ENCODE results near the gene SPAG7. TPM values are rescaled to one million over a fixed set of nuclear protein-coding genes. Genes with fewer than 3 reads are reported as not detected.
A peak's percentile ranks its signal among the peaks of the same experiment; 100 is the strongest.

Gene SPAG7
- polyA plus RNA-seq, 1 experiment = 85.8 TPM

DNA sequence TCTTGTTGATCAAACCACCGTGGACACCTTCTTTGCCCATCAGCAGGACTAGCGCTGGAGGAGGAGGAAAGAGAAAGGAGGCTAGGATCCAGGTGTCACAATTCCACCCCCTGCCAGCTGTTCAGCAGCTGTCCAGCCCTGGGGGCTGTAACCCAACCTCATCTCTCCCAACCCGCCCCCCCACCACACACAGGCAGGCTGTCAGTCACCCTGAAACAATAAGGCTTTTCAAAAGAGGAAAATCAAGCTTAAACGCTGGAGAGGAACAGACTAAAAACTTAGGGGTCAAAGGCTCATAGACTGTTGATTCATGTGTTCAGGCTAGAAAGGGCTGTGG, 21.7 kb downstream of the SPAG7 start:
- Histone ChIP-seq H3K4me3 (ENCODE audit: low read depth, low read length) (peak overlapping the region; percentile 92), H3K36me3 (ENCODE audit: control insufficient read depth, insufficient read depth, low read length) (peaks cover 20% of the 10 kb centered on the region), H3K27me3 (ENCODE audit: control insufficient read depth, insufficient read depth, low read length) (no peaks in the 10 kb centered on the region)
- POLR2A ChIA-PET = interaction anchor here (0.8 to 1.0 kb wide), 2 partner anchors 21 kb away, joined by 3 to 14 read pairs; partner anchors contain the start of gene SPAG7
- TF ChIP-seq, protein P1, sequence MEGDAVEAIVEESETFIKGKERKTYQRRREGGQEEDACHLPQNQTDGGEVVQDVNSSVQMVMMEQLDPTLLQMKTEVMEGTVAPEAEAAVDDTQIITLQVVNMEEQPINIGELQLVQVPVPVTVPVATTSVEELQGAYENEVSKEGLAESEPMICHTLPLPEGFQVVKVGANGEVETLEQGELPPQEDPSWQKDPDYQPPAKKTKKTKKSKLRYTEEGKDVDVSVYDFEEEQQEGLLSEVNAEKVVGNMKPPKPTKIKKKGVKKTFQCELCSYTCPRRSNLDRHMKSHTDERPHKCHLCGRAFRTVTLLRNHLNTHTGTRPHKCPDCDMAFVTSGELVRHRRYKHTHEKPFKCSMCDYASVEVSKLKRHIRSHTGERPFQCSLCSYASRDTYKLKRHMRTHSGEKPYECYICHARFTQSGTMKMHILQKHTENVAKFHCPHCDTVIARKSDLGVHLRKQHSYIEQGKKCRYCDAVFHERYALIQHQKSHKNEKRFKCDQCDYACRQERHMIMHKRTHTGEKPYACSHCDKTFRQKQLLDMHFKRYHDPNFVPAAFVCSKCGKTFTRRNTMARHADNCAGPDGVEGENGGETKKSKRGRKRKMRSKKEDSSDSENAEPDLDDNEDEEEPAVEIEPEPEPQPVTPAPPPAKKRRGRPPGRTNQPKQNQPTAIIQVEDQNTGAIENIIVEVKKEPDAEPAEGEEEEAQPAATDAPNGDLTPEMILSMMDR (IDR thresholded peaks at IDR 0.05; ENCODE audit: insufficient read depth, low read depth, low read length) = no peak
- DNase-seq (ENCODE audit: low read depth) = no peak
- CTCF ChIA-PET = interaction anchor here (0.7 to 1.5 kb wide), 3 partner anchors 20 to 42 kb away, joined by 3 to 5 read pairs (median 5); no protein-coding TSS in a partner anchor

- peak; percentile 55 for DNase-seq (ENCODE audit: low read depth)
- Histone ChIP-seq H3K4me3 (ENCODE audit: low read depth, low read length) (peak overlapping the region; percentile 92), H3K36me3 (ENCODE audit: control insufficient read depth, insufficient read depth, low read length) (peaks cover 20% of the 10 kb centered on the region), H3K27me3 (ENCODE audit: control insufficient read depth, insufficient read depth, low read length) (no peaks in the 10 kb centered on the region)
- ChIA-PET POLR2A (interaction anchor here (1.0 kb wide), 1 partner anchor 22 kb away, joined by 3 read pairs; the partner anchor contains the start of gene SPAG7), CTCF (interaction anchor here (1.0 to 1.5 kb wide), 2 partner anchors 21 to 43 kb away, joined by 5 read pairs; no protein-coding TSS in a partner anchor)
- TF ChIP-seq, protein P1 (IDR thresholded peaks at IDR 0.05; ENCODE audit: insufficient read depth, low read depth, low read length) = no peak
Measured at GRCh38 chr17:4945176-4945943, 22.3 kb downstream of the SPAG7 start.

GRCh38 chr17:4944554-4945175, 23.0 kb downstream of the SPAG7 start:
- CTCF ChIA-PET = no interaction called here
- POLR2A ChIA-PET = interaction anchor here (1.0 kb wide), 1 partner anchor 23 kb away, joined by 3 read pairs; the partner anchor contains the start of gene SPAG7
- H3K4me3 ChIP-seq (ENCODE audit: low read depth, low read length) = no peak overlapping the region

DNA sequence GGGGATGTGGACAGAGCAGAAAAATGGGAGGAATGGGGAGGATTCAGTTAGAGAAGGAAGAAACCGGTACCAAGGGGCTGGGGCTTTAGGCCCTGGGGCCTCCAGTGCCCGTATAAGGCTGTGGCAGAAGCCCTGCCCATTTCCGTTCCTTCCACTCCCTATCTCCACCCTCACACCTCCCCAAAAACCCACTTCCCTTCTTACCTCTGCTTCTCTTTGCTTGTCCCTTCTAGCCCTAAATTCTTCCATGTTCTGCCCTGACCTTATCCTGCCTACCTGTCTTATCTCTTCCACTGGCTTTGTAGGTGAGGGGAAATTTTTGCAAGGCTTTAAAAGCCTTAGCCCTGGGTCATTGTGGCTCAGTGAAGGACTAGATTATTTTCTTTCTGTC, 23.5 kb downstream of the SPAG7 start:
- POLR2A ChIA-PET = no interaction called here
- DNase-seq (ENCODE audit: low read depth) = no peak
- CTCF ChIA-PET = no interaction called here
- Histone ChIP-seq H3K36me3 (ENCODE audit: control insufficient read depth, insufficient read depth, low read length) (peaks cover 20% of the 10 kb centered on the region), H3K27me3 (ENCODE audit: control insufficient read depth, insufficient read depth, low read length) (no peaks in the 10 kb centered on the region), H3K4me3 (ENCODE audit: low read depth, low read length) (no peak overlapping the region)
- TF ChIP-seq, protein P1 (IDR thresholded peaks at IDR 0.05; ENCODE audit: insufficient read depth, low read depth, low read length) = no peak

More at GRCh38 chr17:4944554-4945175, 23.0 kb downstream of the SPAG7 start:
- DNase-seq (ENCODE audit: low read depth) = no peak
- TF ChIP-seq, protein P1 (IDR thresholded peaks at IDR 0.05; ENCODE audit: insufficient read depth, low read depth, low read length) = no peak
- no peaks in the 10 kb centered on the region for H3K27me3 ChIP-seq (ENCODE audit: control insufficient read depth, insufficient read depth, low read length)
- peaks cover 20% of the 10 kb centered on the region for H3K36me3 ChIP-seq (ENCODE audit: control insufficient read depth, insufficient read depth, low read length)

Data from BJ (cell line).